ENCODE data around the gene QSER1.
"Not testable (repeated sequence)": the region's sequence is repeated elsewhere in the genome, so short reads cannot be mapped to it uniquely, and the experiment has no call there.

Gene QSER1

GRCh38 chr11:32892355-32893092, at the start of gene QSER1:
Gene QSER1 (plus strand): TSS chr11:32892811. CDS start chr11:32893126, 315 bp downstream.
- DNase-seq (ENCODE audit: low spot score): peak; percentile 60

GRCh38 chr11:32843544-32843943, 49.1 kb upstream of the QSER1 start:
- no peak for DNase-seq (ENCODE audit: low spot score)

- no peak for DNase-seq (ENCODE audit: low spot score)
Measured at GRCh38 chr11:32847511-32847910, 45.1 kb upstream of the QSER1 start.

GRCh38 chr11:32849761-32850160, 42.9 kb upstream of the QSER1 start:
- no peak for DNase-seq (ENCODE audit: low spot score)

GRCh38 chr11:32851251-32851650, 41.4 kb upstream of the QSER1 start:
- DNase-seq (ENCODE audit: low spot score): no peak

GRCh38 chr11:32852207-32852606, 40.4 kb upstream of the QSER1 start:
- no peak for DNase-seq (ENCODE audit: low spot score)

- DNase-seq (ENCODE audit: low spot score): no peak
Measured at GRCh38 chr11:32855601-32856000, 37.0 kb upstream of the QSER1 start.

GRCh38 chr11:32858731-32859130, 33.9 kb upstream of the QSER1 start:
- no peak for DNase-seq (ENCODE audit: low spot score)

GRCh38 chr11:32861850-32862577, 30.6 kb upstream of the QSER1 start:
- DNase-seq (ENCODE audit: low spot score): no peak

- no peak for DNase-seq (ENCODE audit: low spot score)
Measured at GRCh38 chr11:32864555-32864954, 28.1 kb upstream of the QSER1 start.

GRCh38 chr11:32868752-32869151, 23.9 kb upstream of the QSER1 start:
- not testable (repeated sequence) for DNase-seq (ENCODE audit: low spot score)

- peak; percentile 39 for DNase-seq (ENCODE audit: low spot score)
Measured at GRCh38 chr11:32870676-32871075, 21.9 kb upstream of the QSER1 start.

- peak; percentile 21 for DNase-seq (ENCODE audit: low spot score)
Measured at GRCh38 chr11:32874132-32874531, 18.5 kb upstream of the QSER1 start.

GRCh38 chr11:32881286-32881685, 11.3 kb upstream of the QSER1 start:
- no peak for DNase-seq (ENCODE audit: low spot score)

- no peak for DNase-seq (ENCODE audit: low spot score)
Measured at GRCh38 chr11:32883421-32883820, 9.2 kb upstream of the QSER1 start.

GRCh38 chr11:32884023-32884422, 8.6 kb upstream of the QSER1 start:
- no peak for DNase-seq (ENCODE audit: low spot score)

GRCh38 chr11:32884770-32885384, 7.7 kb upstream of the QSER1 start:
- peak; percentile 24 for DNase-seq (ENCODE audit: low spot score)

- DNase-seq (ENCODE audit: low spot score): no peak
Measured at GRCh38 chr11:32885556-32885955, 7.1 kb upstream of the QSER1 start.

- DNase-seq (ENCODE audit: low spot score): no peak
Measured at GRCh38 chr11:32886180-32886579, 6.4 kb upstream of the QSER1 start.

GRCh38 chr11:32887707-32888383, 4.8 kb upstream of the QSER1 start:
- DNase-seq (ENCODE audit: low spot score): not testable (repeated sequence)

GRCh38 chr11:32888384-32888710, 4.3 kb upstream of the QSER1 start:
- not testable (repeated sequence) for DNase-seq (ENCODE audit: low spot score)

- DNase-seq (ENCODE audit: low spot score): no peak
Measured at GRCh38 chr11:32888805-32889204, 3.8 kb upstream of the QSER1 start.
